HFF-Myc (cell line): ENCODE results near the gene PLD3.
"Not testable (repeated sequence)": the region's sequence is repeated elsewhere in the genome, so short reads cannot be mapped to it uniquely, and the experiment has no call there.

Source experiments
- DNase-seq: peaks from one replicate; pipeline ENCODE4 v3.0.0-alpha.2; 2011; ENCODE audit warnings: low read depth; ENCODE audit errors: extremely low read depth
- H3K4me3 ChIP-seq: replicated peaks from 2 replicates; pipeline ENCODE4 v1.5.1; 2011; ENCODE audit warnings: low read depth, mild to moderate bottlenecking, control low read depth, low read length
- CTCF ChIP-seq: IDR thresholded peaks from 2 replicates; pipeline ENCODE4 v1.5.1; 2012; ENCODE audit warnings: mild to moderate bottlenecking, low read depth, low read length, control low read depth; ENCODE audit errors: missing control alignments

PLD3 gene

GRCh38 chr19:40326201-40326600, 22.3 kb upstream of the PLD3 start:
- DNase-seq = no peak
- H3K4me3 ChIP-seq = no peak overlapping the region
- TF ChIP-seq CTCF = no peak

- DNase-seq = no peak
- no peak overlapping the region for H3K4me3 ChIP-seq
- no peak for TF ChIP-seq CTCF
Measured at GRCh38 chr19:40331052-40331451, 17.4 kb upstream of the PLD3 start.

GRCh38 chr19:40332669-40333068, 15.8 kb upstream of the PLD3 start:
- no peak overlapping the region for H3K4me3 ChIP-seq
- DNase-seq = no peak
- TF ChIP-seq CTCF = no peak

- not testable (repeated sequence) for H3K4me3 ChIP-seq, DNase-seq
Measured at GRCh38 chr19:40333083-40333482, 15.4 kb upstream of the PLD3 start.

- DNase-seq = no peak
- no peak overlapping the region for H3K4me3 ChIP-seq
- no peak for TF ChIP-seq CTCF
Measured at GRCh38 chr19:40335101-40335500, 13.4 kb upstream of the PLD3 start.

GRCh38 chr19:40335855-40336600, 12.5 kb upstream of the PLD3 start:
- TF ChIP-seq CTCF = no peak
- DNase-seq = no peak
- no peak overlapping the region for H3K4me3 ChIP-seq

GRCh38 chr19:40336601-40336900, 11.9 kb upstream of the PLD3 start:
- no peak overlapping the region for H3K4me3 ChIP-seq
- DNase-seq = no peak
- no peak for TF ChIP-seq CTCF
